GM21360 (cell line): Measurements from ENCODE around the gene KLHL17.
"Not testable (repeated sequence)": the region's sequence is repeated elsewhere in the genome, so short reads cannot be mapped to it uniquely, and the experiment has no call there.

ENCODE experiments used
- ATAC-seq: cut with Tn5 transposase; IDR thresholded peaks from one replicate; pipeline ENCODE4 v1.9.1; 2021; ENCODE audit warnings: mild to moderate bottlenecking, moderate library complexity; ENCODE audit not compliant: unreplicated experiment

KLHL17 gene

DNA sequence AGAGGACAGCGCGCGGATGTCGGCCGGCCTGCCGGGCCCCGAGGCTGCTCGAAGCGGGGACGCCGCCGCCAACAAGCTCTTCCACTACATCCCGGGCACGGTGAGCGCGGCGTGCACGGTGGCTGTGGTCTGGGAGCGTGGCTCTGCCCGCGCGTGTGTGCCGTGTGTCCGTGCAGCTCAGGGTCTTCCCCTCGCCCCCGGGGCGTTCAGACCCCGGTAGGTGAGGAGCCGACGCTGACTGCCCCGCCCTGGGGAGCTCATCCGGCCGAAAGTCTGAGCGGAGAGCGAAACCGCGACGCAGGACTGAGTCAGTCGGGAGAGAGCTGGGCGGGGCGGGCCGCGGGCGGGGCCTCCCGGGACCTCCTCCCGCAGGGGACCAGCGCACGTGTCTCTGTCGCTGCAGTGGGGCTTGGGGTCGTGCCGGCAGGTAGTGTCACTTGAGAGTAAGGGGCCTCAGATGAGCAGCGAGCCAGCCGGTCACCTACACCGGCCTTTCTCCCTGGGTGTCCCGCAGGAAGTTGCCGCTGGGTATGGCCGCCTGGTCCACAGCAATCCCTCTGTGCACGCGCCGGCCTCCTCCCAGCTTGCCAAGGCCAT is 6.4 kb downstream of the KLHL17 start:
- peak; percentile 64 for ATAC-seq

DNA sequence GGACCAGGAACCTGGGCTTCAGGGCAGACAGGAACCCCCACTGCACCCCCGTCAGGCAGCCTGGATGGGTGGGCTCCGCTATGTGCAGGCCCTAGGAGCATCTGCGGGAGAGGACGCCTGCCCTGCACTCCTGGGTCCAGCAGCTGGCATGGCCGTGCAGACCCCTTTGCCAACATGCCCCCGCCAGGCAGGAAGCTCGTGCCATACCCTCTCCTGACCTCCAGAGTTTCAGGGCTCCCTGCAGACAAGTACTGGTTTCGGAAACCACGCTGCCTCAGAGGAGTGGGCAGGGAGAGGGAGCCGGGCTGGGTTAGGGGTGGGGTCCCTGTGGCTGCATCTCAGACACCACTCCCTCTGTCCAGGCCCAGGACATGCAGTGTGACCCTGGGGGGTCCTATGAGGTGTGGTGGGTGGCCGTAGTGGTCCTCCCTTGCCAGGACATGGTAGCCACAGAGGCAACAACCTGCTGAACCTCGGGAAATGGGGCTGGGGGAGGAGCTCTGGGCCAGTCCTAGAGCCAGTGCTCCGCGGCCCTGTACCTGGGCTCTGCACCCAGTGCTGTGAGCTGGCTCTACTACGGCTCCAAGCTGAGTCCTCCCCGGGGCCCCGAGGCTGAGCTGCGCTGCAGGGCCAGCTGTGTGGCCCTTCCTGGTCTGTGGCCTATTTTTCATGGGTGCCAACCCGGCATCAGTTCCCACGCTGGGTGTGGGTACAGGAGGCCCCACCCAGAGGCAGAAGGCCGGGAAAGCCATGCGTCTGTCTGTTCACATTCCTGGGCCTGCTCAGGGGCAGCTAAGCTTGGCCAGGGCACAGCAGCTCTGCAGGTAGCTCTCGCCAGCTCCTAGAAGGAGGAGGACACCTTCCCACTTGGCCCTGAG is 7.3 kb downstream of the KLHL17 start:
- ATAC-seq: no peak

DNA sequence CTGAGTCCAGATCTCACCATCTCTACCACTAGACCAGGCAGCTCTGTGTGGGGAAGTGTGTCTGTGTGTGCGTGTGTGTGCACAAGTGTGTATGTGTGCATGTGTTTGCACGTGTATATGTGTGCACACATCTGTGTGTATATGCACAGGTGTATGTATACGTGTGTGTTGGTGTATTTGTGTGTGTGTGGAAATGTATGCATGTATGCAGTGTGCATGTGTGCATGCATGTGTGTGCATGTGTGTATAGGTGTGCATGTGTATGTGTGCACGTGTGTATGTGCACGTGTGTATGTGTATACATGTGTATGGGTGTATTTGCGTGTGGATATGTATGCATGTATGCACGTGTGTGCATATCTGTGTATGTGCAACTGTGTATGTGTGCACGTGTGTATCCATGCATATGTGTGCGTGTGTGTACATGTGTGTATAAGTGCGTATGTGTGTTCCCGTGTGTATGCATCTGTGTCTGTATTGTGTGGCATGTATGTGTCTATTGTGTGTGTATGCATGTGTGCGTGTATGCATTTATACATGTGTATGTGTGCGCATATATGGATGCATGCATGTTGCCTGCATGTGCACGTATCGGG is 9.0 kb downstream of the KLHL17 start:
- ATAC-seq: no peak

DNA sequence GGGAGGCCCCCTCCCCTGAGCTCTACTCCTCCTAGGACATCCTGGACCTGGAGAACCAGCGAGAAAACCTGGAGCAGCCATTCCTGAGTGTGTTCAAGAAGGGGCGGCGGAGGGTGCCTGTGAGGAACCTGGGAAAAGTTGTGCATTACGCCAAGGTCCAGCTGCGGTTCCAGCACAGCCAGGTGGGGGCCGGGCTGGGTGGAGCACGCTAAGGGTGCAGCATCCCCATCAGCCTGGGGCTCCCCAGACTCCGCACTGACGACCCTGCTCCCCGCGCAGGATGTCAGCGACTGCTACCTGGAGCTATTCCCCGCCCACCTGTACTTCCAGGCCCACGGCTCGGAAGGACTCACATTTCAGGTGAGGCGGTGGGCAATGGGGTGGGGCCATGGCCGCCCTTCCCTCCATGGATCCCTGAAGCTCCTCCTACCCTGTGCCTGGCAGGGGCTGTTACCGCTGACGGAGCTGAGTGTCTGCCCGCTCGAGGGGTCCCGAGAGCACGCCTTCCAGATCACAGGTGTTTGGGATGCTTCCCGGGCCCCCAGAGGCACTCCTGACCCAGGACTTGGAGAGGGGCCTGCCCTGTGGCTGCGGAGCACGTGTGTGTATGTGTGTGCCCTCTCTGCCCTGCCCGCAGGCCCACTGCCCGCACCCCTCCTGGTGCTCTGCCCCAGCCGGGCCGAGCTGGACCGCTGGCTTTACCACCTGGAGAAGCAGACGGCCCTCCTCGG is 10.0 kb downstream of the KLHL17 start:
- ATAC-seq: no peak

DNA sequence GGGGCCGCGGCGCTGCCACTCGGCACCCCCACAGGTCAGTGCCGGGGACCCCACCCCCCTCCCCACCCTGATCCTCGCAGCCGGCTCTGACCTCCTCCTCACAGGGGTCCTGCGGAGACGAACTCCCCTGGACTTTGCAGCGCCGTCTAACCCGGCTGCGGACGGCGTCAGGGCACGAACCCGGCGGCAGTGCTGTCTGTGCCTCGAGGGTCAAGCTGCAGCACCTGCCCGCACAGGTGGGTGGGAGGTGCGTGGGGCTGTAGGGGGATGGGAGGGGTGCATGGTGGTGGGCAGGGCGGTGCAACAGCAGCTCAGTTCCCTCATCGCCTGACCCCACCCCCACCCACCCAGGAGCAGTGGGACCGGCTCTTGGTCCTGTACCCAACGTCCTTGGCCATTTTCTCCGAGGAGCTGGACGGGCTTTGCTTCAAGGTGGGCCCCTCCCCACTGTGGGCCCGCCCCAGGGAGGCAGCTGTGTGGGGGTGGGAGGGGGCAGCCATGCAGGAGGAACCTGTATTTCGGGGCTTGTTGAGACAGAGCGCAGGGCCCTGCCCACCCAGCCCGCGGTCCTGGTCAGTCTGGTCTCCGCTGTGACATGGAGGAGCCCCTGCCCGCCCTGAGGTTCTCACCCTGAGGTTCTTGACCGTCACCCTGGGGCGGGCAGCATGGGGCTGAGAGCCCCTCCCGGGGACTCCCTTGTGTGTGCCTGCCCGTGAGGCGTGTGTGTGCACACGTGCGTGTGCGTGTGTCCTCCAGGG is 10.8 kb downstream of the KLHL17 start:
- ATAC-seq: no peak

DNA sequence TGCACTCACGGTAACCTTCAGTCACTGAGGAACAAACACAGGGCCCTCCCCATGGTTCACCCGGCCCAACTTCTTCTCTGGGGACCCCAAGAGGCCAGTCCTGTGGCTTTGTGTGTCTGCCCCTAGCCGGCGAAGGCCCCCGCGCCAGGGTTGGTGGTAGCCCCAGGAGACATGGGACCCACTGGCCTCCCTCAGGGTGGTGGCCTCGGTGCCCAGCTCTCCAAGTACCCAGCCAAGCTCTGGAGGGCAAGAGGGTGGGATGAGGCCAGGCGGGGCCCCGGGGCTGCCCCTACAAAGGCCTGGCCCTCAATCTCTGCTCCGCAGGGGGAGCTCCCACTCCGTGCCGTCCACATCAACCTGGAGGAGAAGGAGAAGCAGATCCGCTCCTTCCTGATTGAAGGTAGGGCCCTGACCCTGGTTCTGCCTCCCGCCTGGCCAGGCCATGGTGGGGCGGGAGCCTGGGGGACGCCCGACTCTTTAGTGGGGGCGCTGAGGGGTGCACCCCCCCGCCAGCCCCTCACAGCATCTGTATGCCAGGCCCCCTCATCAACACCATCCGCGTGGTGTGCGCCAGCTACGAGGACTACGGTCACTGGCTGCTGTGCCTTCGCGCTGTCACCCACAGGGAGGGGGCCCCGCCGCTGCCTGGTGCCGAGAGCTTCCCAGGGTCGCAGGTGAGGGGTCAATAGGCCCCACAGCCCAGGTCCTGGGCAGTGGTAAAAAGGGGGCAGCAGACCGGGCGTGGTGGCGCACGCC is 11.5 kb downstream of the KLHL17 start:
- no peak for ATAC-seq

DNA sequence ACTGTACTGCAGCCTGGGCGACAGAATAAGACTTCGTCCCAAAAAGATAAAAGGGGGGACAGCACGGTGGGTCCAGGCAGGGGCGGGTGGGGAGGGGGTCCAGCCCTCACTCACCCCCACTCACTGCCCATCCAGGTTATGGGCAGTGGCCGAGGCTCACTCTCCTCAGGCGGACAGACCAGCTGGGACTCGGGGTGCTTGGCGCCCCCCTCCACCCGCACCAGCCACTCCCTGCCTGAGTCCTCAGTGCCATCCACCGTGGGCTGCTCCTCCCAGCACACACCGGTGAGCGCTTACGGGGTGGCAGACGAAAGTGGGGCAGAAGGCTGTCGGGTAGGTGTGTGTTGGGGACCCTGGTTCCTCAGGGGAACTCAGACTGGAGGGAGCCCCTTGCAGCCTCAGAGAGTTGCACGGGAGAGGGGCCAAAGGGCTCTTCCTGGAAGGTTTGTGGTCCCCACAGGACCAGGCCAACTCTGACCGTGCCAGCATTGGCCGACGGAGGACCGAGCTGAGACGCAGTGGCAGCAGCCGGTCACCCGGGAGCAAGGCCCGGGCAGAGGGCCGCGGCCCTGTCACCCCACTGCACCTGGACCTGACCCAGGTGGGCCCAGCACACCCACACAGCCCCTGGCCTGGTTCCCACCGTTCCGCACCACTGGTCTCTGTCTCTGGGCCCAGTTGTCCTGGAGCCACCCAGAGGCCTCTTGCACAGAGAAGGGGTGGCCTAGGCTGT is 12.5 kb downstream of the KLHL17 start:
- no peak for ATAC-seq

DNA sequence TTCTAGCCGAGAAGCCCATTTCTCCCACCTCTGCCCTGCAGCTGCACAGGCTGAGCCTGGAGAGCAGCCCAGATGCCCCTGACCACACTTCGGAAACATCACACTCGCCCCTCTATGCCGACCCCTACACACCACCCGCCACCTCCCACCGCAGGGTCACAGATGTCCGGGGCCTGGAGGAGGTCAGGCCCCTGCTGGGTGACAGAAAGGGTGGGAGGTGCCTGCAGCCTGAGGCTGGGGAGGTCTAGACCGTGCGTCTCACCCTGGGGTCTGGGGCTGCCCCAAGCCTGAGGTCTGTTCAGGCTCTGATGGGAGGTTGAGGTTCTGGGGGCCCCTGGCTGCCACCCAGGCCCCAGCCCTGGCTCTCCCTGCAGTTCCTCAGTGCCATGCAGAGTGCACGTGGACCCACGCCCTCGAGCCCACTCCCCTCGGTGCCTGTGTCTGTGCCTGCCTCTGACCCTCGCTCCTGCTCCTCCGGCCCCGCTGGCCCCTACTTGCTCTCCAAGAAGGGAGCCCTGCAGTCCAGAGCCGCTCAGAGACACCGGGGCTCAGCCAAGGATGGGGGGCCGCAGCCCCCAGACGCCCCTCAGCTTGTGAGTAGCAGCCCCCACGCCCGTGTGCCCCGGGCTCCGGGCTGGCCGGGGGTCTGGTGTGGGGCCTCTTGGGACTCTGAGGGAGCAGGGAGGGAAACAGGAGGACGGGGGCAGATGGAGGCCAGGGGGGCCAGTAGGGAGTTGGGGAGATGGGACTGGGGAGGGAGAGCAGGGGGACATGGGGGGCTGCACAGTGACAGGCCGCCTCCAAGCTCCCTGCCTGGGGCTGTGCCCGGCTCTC is 13.3 kb downstream of the KLHL17 start:
- ATAC-seq: no peak

DNA sequence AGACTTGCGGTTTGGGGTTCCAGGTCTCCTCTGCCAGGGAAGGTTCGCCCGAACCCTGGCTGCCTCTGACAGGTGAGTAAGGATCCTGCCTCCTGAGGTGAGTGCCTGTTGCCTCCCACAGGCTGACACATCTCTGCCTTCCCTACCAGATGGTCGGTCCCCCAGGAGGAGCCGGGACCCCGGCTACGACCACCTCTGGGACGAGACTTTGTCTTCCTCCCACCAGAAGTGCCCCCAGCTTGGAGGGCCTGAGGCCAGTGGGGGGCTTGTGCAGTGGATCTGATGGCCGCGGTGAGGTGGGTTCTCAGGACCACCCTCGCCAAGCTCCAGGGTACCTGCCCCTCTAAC is 13.9 kb downstream of the KLHL17 start:
- ATAC-seq: no peak

DNA sequence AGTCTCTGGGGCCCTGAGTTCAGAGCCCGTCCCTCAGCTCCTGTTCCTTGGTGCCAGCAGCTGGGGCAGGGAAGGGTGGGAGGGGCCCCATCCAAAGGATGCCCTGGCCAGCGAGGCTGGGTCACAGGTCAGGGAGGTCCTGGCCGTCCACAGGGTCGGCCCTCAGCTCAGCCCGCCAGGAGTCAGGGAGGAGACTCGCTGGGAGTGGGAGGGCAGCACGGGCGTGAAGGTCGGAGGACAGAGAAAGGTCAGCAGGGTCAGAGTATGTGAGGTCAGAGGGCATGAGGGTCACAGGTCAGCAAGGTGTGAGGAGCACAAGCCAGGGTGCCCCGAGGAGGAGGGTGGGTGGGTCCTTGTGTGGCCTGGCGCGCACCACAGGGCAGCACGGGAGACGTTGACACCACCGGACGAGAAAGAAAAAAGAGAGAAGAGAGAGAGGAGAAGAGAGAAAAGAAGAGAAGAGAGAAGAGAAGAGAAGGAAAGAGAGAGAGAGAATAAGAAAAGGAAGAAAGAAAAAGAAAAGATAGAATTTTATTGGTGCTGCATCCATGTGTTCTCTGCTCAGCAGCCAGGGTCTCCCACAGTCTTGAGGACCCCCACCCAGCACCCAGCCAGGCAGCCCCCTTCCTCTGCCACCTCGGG is 14.4 kb downstream of the KLHL17 start:
- ATAC-seq: no peak

DNA sequence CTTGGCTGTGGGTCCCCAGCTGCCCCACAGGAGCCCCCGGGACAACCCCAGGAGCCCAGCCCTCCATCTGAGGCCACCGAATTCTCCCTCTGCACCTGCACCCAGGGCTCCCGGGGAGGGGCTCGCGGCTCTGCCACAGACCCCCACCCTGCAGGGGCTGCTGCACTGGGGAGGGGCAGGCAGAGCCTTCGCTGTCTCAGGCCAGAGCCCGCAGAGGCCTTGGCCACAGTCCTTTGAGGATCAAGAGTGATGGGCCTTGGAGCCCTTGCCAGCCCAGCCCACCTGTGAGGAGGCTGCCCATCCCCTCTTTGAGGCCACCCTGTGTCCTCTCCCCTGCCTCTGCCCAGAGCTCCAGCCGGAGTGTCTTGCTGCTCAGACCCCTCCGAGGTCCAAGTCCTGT is 15.0 kb downstream of the KLHL17 start:
- ATAC-seq: no peak

DNA sequence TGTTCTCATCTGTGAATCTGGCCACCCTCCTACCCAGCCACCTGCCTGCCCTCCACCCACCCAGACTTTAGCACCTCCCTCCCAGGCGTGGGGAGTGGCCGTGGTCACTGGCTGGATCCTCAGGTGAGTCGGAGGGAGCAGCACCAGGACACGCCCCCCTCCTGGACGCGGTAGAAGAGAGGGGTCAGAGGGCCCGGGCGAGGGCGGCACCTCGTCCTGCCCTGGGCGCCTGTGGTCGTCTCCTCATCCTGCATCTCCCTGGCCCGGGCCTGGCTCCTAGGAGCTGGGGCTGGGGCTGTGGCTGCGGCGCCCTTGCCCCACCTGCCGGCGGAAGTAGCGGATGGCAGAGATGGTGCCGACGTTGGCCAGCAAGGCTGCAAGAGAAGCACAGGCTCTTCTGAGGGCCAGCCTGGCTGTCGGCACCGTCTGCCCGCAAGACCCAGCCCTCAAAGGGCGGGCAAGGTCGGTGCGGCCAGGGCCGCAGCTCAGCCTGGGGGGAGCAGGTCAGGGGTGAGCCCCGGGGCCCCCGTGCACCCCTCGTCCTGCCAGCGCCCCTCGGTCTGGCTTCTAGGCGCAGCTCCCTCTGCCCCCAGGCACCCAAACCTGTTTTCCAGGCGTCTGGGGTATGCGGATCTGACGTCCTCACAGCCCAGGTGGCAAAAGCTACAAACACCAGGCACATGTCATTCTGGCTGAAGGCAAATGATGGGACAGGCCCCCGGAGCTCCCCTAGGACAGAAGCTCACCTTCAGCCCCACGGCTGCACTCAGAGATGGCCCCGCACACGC is 15.7 kb downstream of the KLHL17 start:
- no peak for ATAC-seq

DNA sequence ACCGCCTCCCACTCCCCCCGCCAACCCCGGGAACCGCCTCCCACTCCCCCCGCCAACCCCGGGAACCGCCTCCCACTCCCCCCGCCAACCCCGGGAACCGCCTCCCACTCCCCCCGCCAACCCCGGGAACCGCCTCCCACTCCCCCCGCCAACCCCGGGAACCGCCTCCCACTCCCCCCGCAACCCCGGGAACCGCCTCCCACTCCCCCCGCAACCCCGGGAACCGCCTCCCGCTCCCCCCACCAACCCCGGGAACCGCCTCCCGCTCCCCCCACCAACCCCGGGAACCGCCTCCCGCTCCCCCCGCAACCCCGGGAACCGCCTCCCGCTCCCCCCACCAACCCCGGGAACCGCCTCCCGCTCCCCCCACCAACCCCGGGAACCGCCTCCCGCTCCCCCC is 16.4 kb downstream of the KLHL17 start:
- ATAC-seq: not testable (repeated sequence)

DNA sequence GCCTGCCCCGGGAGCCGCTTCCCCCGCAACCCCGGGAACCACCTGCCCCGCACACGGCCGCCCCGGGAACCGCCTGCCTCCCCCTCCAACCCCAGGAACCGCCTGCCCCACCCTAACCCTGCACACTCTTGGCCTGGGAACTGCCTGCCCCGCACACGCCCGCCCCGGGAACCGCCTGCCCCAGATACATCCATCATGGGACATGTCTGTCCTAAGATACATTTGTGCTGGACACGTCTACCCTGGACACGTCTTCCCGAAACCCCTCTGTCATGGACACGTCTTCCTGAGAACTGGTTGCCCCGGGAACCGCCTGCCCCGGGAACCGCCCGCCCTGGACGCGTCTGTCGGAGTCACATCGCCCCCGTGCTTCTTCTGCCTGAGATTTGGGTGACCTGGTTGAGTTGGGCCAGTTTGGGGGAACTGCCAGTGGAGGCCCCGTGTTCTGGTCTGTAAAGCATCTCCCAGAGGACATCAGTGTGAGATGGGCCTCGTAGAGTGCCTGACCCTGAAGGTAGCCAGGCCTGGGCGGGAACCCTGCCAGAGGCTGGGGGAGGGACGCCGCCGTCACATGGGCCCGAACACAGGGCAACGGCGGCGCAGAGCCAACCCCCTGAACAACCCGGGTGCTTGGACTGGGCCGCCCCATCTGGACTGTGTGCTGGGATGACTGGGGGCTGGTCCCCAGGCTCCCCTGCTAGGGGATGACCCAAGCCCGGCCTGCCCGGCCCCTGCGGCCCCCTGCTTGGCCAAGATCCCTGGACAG is 17.9 kb downstream of the KLHL17 start:
- no peak for ATAC-seq

DNA sequence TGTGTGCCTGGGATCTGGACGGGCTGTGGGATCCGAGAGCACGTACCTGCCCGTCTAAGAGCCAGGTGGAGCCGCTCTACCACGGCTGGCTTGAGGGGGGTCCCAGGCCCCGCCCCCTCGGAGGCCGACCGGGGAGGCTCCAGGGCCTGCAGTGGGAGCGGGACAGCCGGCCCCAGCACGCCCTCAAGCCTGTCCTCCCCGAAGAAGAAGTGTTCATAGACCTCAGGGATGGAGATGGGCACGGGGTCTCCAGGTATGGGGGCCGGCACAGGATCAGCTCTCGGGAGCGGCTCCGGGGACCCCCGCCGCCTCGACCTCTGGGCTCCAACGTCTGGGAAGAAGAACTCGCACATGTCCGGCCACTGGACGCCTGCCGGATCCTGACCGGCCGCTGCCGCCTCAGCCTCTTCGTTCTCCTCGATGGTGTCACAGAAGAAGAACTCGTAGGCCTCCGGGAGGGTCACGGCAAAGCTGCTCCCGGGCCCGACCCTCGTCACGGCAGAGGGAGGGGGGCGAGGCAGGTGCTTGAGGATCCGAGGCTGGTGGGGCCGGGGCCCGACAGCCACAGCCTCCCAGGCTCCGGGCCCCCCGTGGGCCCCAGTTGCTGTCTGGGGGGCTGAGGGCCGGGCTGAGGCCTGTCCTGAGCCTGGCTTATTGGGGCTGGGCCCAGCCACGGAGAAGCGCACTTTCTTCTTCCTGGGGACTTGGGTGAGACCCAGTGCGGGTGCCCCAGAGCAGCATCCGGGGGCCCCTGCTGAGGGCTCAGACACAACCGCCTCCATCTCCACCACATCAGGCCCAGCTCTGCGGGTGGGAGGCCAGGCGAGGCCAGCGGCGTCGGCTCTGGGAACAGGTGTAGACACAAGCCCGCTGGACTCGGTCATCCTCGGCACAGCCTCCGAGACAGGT is 18.7 kb downstream of the KLHL17 start:
- ATAC-seq: no peak

DNA sequence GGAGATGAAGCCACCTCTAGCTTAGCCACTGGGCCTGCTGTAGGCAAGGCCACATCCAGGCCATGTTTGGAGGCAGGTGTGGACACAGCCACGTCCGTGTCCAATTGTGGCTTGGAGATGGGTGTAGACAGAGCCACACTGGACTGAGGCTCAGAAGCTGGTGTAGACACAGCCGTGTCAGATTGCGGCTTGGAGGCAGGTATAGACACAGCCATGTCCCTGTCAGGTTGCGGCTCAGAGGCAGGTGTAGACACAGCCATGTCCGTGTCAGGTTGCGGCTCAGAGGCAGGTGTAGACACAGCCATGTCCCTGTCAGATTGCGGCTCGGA is 19.3 kb downstream of the KLHL17 start:
- ATAC-seq: no peak
